GM12878 (cell line): ENCODE data around the gene CRYBG3. TPM values are rescaled to one million over a fixed set of nuclear protein-coding genes. Genes with fewer than 3 reads are reported as not detected.

Source experiments
- ATAC-seq: fragments of 200-7000 bp; cut with Tn5 transposase; 3 replicates; pipeline ENCODE4 v1.9.1; 2020; ENCODE audit warnings: mild to moderate bottlenecking, moderate library complexity
- BruUV-seq: library from RNA; stranded (reverse); fragments of 400-500 nt; replicated peaks from 2 replicates; lab custom pipeline; 2021; lab: Mats Ljungman, UMichigan
- CTCF ChIA-PET: fragments of 300-600 bp; sonication (Branson Sonifier 250); formaldehyde crosslinking; extraction: SDS; loops from one replicate; lab custom pipeline; 2021; ENCODE audit warnings: inconsistent platforms; lab: Yijun Ruan, JAX
- POLR2A ChIA-PET: fragments of 350-600 bp; formaldehyde crosslinking; extraction: SDS; loops from one replicate; lab custom pipeline; 2021; ENCODE audit warnings: inconsistent platforms; lab: Charles Lee
- RAD21 ChIA-PET: fragments of 300-600 bp; sonication (Branson Sonifier 250); formaldehyde crosslinking; loops from one replicate; lab custom pipeline; 2023; ENCODE audit warnings: antibody characterized with exemption; ENCODE audit not compliant: unreplicated experiment; lab: Charles Lee
- SMC1A ChIA-PET: fragments of 300-600 bp; sonication (Branson Sonifier 250); formaldehyde crosslinking; loops from one replicate; lab custom pipeline; 2023; ENCODE audit not compliant: unreplicated experiment, uncharacterized antibody; lab: Charles Lee
- DNase-seq: peaks from one replicate; pipeline ENCODE4 v3.0.0-alpha.2; 2011; ENCODE audit warnings: low read depth, low spot score
- FAIRE-seq: peaks from 3 replicates; lab custom pipeline; 2011; peaks lifted over from hg19 to GRCh38; lab: Jason Lieb, UNC
- H2AFZ ChIP-seq: 2 replicates; pipeline ENCODE4 v1.6.0; 2011; ENCODE audit warnings: low read depth, low read length, control low read depth; ENCODE audit not compliant: control insufficient read depth
- H3K27ac ChIP-seq: 2 replicates; pipeline ENCODE4 v1.5.1; 2011; ENCODE audit warnings: control low read depth; ENCODE audit not compliant: control insufficient read depth, insufficient read depth
- H3K27me3 ChIP-seq, 2 experiments: replicated peaks in 1 of 2; 2 replicates each; pipeline versions ENCODE4 v1.6.0 to v1.6.1; 2011; ENCODE audit warnings: low read length in 1 of 2; ENCODE audit not compliant: control insufficient read depth in 2 of 2, insufficient read depth in 2 of 2
- H3K36me3 ChIP-seq, 2 experiments: 2 replicates each; pipeline ENCODE4 v1.5.1; 2011; ENCODE audit warnings: low read length in 1 of 2; ENCODE audit not compliant: control insufficient read depth in 2 of 2, insufficient read depth in 2 of 2
- H3K4me1 ChIP-seq: 2 replicates; pipeline ENCODE4 v1.6.1; 2011; ENCODE audit warnings: mild to moderate bottlenecking, low read length, moderate library complexity, mixed read lengths; ENCODE audit not compliant: control insufficient read depth, insufficient read depth
- H3K4me2 ChIP-seq: 2 replicates; pipeline ENCODE4 v1.6.0; 2011; ENCODE audit warnings: control low read depth; ENCODE audit not compliant: control insufficient read depth, insufficient read depth
- H3K4me3 ChIP-seq: fragments of 200-600 bp; sonication (generic); 2 replicates; pipeline ENCODE4 v1.5.1; 2016
- H3K79me2 ChIP-seq: 2 replicates; pipeline ENCODE4 v1.6.0; 2011; ENCODE audit warnings: low read length; ENCODE audit not compliant: control insufficient read depth, insufficient read depth
- H3K9ac ChIP-seq: 2 replicates; pipeline ENCODE4 v1.8.0; 2011; ENCODE audit warnings: low read length, control low read depth, mixed read lengths; ENCODE audit not compliant: control insufficient read depth, insufficient read depth
- H3K9me3 ChIP-seq: replicated peaks from 3 replicates; pipeline ENCODE4 v1.5.1; 2011; ENCODE audit warnings: mild to moderate bottlenecking, low read length; ENCODE audit not compliant: control insufficient read depth, insufficient read depth
- H4K20me1 ChIP-seq: 2 replicates; pipeline ENCODE4 v1.6.0; 2011; ENCODE audit not compliant: control insufficient read depth, insufficient read depth
- BHLHE40 ChIP-seq, 2 experiments: fragments of 450-650 bp in 1 of 2; IDR thresholded peaks; 2 replicates each; pipeline ENCODE4 v1.6.1; 2011 to 2017; ENCODE audit warnings: low read depth in 2 of 2, borderline replicate concordance in 1 of 2, improper control_type of control experiment in 1 of 2, low read length in 1 of 2, mild to moderate bottlenecking in 1 of 2
- CBFB ChIP-seq: IDR thresholded peaks from 2 replicates; pipeline ENCODE4 v1.6.1; 2016; ENCODE audit warnings: antibody characterized with exemption, low read depth
- CHD1 ChIP-seq: IDR thresholded peaks from 2 replicates; pipeline ENCODE4 v1.6.1; 2012; ENCODE audit warnings: low read depth, low read length, improper control_type of control experiment
- E4F1 ChIP-seq: fragments of 450-650 bp; IDR thresholded peaks from 2 replicates; pipeline ENCODE4 v1.6.1; 2018; ENCODE audit warnings: borderline replicate concordance, mild to moderate bottlenecking; ENCODE audit not compliant: partially characterized antibody
- FOXK2 ChIP-seq: fragments of 450-650 bp; IDR thresholded peaks from 2 replicates; pipeline ENCODE4 v1.6.1; 2017; ENCODE audit warnings: mild to moderate bottlenecking, moderate library complexity
- FOXM1 ChIP-seq: IDR thresholded peaks from 2 replicates; pipeline ENCODE4 v1.6.1; 2012; ENCODE audit warnings: low read depth, mild to moderate bottlenecking, inconsistent platforms, low read length, moderate library complexity
- IKZF2 ChIP-seq, 2 experiments: fragments of 450-650 bp; IDR thresholded peaks; 2 replicates each; pipeline ENCODE4 v1.6.1; 2017; ENCODE audit warnings: mild to moderate bottlenecking in 2 of 2, moderate library complexity in 2 of 2
- MAX ChIP-seq: IDR thresholded peaks from 2 replicates; pipeline ENCODE4 v1.6.1; 2012; ENCODE audit warnings: low read depth, low read length, improper control_type of control experiment
- NR2C1 ChIP-seq: fragments of 450-650 bp; IDR thresholded peaks from 2 replicates; pipeline ENCODE4 v1.6.1; 2017; ENCODE audit warnings: antibody characterized with exemption, mild to moderate bottlenecking, moderate library complexity
- PBX3 ChIP-seq: IDR thresholded peaks from 2 replicates; pipeline ENCODE4 v1.6.1; 2011; ENCODE audit warnings: mild to moderate bottlenecking, low read depth, low read length, moderate library complexity; ENCODE audit not compliant: insufficient replicate concordance
- POLR2A ChIP-seq: IDR thresholded peaks from 2 replicates; pipeline ENCODE4 v1.6.1; 2011; ENCODE audit warnings: low read depth, mild to moderate bottlenecking, low read length
- SMAD5 ChIP-seq: IDR thresholded peaks from 2 replicates; pipeline ENCODE4 v1.6.1; 2016; ENCODE audit warnings: antibody characterized with exemption, low read depth
- SREBF2 ChIP-seq: IDR thresholded peaks from 2 replicates; pipeline ENCODE4 v1.6.1; 2012; ENCODE audit warnings: mild to moderate bottlenecking, low read length
- USF1 ChIP-seq: IDR thresholded peaks from 2 replicates; pipeline ENCODE4 v1.6.1; 2011; ENCODE audit warnings: borderline replicate concordance, low read depth, mild to moderate bottlenecking, moderate library complexity, mixed read lengths, low read length; ENCODE audit not compliant: insufficient read depth; ENCODE audit errors: extremely low read length
- ZNF592 ChIP-seq: fragments of 450-650 bp; IDR thresholded peaks from 2 replicates; pipeline ENCODE4 v1.6.1; 2017; ENCODE audit warnings: mild to moderate bottlenecking, moderate library complexity
- WGBS: methylation state at CpG from one replicate; pipeline ENCODE4 v1.1.6; 2016; ENCODE audit warnings: low lambda C conversion rate; ENCODE audit not compliant: insufficient replicate concordance, insufficient coverage; ENCODE audit errors: missing lambda C conversion rate; 5-methylcytosine and 5-hydroxymethylcytosine counted together
- in situ Hi-C: fragments of 300-500 bp; cut with MboI; formaldehyde crosslinking; loops from 9 replicates; pipeline ENCODE4 v1.14.3; 2018; ENCODE audit warnings: mixed read lengths
- intact Hi-C: fragments of 100-400 bp; cut with micrococcal nuclease; formaldehyde crosslinking; loops from one replicate; pipeline ENCODE4 v1.14.2; 2022; ENCODE audit not compliant: unreplicated experiment
- polyA plus RNA-seq, 11 experiments: library from polyadenylated mRNA; depleted of rRNA in 4 of 11; unstranded in 6 of 11; stranded (reverse) in 5 of 11; fragments of >200 nt; fragmentation: Nextera tagmentation in 4 of 11; fragmentation: Illumina TruSeq in 1 of 11; extraction: Ambion mirVana in 4 of 11; extraction: Trizol in 1 of 11; gene quantifications; 1 replicate in 1 of 11; 2 replicates in 10 of 11; pipeline versions ENCODE4 v1.2.1 to v1.2.3, GENCODE V29; 2011 to 2016; ENCODE audit warnings: inconsistent platforms in 2 of 11, missing spikeins in 2 of 11, low read depth in 1 of 11
- total RNA-seq, 4 experiments: library from RNA; depleted of rRNA in 3 of 4; stranded (reverse); fragments of >200 nt in 3 of 4; fragmentation: Illumina TruSeq in 1 of 4; extraction: Trizol in 1 of 4; gene quantifications; 2 replicates each; pipeline versions ENCODE4 v1.2.1 to v1.2.3, GENCODE V29; 2013 to 2021

Gene CRYBG3
- total and polyA plus RNA-seq, 10 of the 15 experiments (the other 5 are each of a cell fraction or from before 2014, with no cell fraction given) = 0.11 to 5.4 (median 1.6) TPM

- ChIA-PET CTCF (interaction anchor here (0.6 to 1.0 kb wide), 2 partner anchors 31 to 47 kb away, joined by 3 to 4 read pairs; no protein-coding TSS in a partner anchor), RAD21 (no interaction called here), POLR2A (no interaction called here), SMC1A (interaction anchor here (1.3 kb wide), 1 partner anchor 20 kb away, joined by 3 read pairs; no protein-coding TSS in a partner anchor)
- Histone ChIP-seq H3K4me1 (no peaks in the 10 kb centered on the region), H3K4me3 (no peak overlapping the region), H3K9ac (no peak overlapping the region), H3K27me3 (no peaks in the 10 kb centered on the region), H3K4me2 (no peak overlapping the region), H3K79me2 (no peaks in the 10 kb centered on the region), H3K36me3 (no peaks in the 10 kb centered on the region), H3K27ac (no peak overlapping the region), H3K9me3 (no peaks in the 10 kb centered on the region), H2AFZ (no peak overlapping the region), H4K20me1 (no peaks in the 10 kb centered on the region)
- 94% methylated on average over 8 of the region's 8 CpGs for whole genome bisulfite sequencing
- intact Hi-C loops (no loop called here), in situ Hi-C loops (no loop called here)
- DNase-seq (no peak), ATAC-seq (no peak), FAIRE-seq (no peak)
- no peak for TF ChIP-seq E4F1
- no peak for TF ChIP-seq SMAD5
- TF ChIP-seq IKZF2 (IDR thresholded peaks at IDR 0.05) = no peak
- TF ChIP-seq FOXK2 = no peak
- TF ChIP-seq POLR2A = no peak
- TF ChIP-seq FOXM1 = no peak
- TF ChIP-seq CBFB = no peak
- no peak for TF ChIP-seq PBX3
- no peak for TF ChIP-seq NR2C1
- TF ChIP-seq ZNF592 = no peak
- no peak for TF ChIP-seq USF1
- no peak for TF ChIP-seq BHLHE40 (IDR thresholded peaks at IDR 0.05; ENCODE audit: borderline replicate concordance in 1 of 2, low read depth in 2 of 2, low read length in 1 of 2)
- TF ChIP-seq MAX = no peak
- no peak for TF ChIP-seq CHD1
- TF ChIP-seq SREBF2 = no peak
- BruUV-seq = no TSS peak
Observed at GRCh38 chr3:97841304-97841703, 19.5 kb downstream of the CRYBG3 start.
